ENCODE data around the gene SLC16A6.

DNA sequence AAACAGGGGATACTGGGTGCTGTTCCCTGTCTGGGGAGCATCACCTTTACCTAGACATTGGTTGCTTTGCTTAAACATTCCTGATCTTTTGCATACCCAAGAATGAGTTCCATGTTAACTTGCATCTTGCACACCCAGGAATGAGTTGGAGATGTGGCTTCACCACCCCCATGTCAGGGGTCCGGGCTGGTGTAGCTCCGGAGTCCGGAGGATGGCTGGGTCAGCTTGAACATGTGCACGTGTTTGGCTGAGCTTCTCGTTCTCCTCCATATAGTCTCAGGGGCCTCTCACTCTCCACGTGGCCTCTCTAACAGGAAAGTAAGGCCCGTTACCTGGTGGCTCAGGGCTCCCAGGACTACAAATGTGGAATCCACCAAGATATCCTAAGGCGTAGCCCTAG lies 61.3 kb downstream of the SLC16A6 start:
- TF ChIP-seq, protein P1, sequence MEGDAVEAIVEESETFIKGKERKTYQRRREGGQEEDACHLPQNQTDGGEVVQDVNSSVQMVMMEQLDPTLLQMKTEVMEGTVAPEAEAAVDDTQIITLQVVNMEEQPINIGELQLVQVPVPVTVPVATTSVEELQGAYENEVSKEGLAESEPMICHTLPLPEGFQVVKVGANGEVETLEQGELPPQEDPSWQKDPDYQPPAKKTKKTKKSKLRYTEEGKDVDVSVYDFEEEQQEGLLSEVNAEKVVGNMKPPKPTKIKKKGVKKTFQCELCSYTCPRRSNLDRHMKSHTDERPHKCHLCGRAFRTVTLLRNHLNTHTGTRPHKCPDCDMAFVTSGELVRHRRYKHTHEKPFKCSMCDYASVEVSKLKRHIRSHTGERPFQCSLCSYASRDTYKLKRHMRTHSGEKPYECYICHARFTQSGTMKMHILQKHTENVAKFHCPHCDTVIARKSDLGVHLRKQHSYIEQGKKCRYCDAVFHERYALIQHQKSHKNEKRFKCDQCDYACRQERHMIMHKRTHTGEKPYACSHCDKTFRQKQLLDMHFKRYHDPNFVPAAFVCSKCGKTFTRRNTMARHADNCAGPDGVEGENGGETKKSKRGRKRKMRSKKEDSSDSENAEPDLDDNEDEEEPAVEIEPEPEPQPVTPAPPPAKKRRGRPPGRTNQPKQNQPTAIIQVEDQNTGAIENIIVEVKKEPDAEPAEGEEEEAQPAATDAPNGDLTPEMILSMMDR (IDR thresholded peaks at IDR 0.05), result no peak
- no peak for TF ChIP-seq POLR2AphosphoS5 (IDR thresholded peaks at IDR 0.05)
- no peak for TF ChIP-seq POLR2A (IDR thresholded peaks at IDR 0.05)
